Duodenal mucosa (tissue), 2 donors: Measurements from ENCODE around the gene HSF5.

ENCODE experiments used
- H3K27ac ChIP-seq: one replicate; pipeline ENCODE4 v1.7.0; 2013; ENCODE audit warnings: low read depth, low read length
- H3K27me3 ChIP-seq, 2 donors: one replicate each; pipeline ENCODE4 v1.7.0; 2013; ENCODE audit warnings: low read length in 2 of 2, control low read depth in 1 of 2; ENCODE audit not compliant: insufficient read depth in 2 of 2, control insufficient read depth in 1 of 2
- H3K36me3 ChIP-seq, 2 donors: one replicate each; pipeline ENCODE4 v1.7.0; 2013; ENCODE audit warnings: low read length in 2 of 2, control low read depth in 1 of 2; ENCODE audit not compliant: insufficient read depth in 2 of 2, control insufficient read depth in 1 of 2
- H3K4me1 ChIP-seq, 2 donors: one replicate each; pipeline ENCODE4 v1.7.0; 2013; ENCODE audit warnings: low read length in 2 of 2, control low read depth in 1 of 2; ENCODE audit not compliant: insufficient read depth in 2 of 2, control insufficient read depth in 1 of 2
- H3K4me3 ChIP-seq, 2 donors: one replicate each; pipeline ENCODE4 v1.7.0; 2013; ENCODE audit warnings: low read length in 2 of 2, low read depth in 1 of 2
- H3K9ac ChIP-seq, 2 donors: one replicate each; pipeline ENCODE4 v1.7.0; 2013; ENCODE audit warnings: low read length in 2 of 2, low read depth in 1 of 2
- H3K9me3 ChIP-seq, 2 donors: one replicate each; pipeline ENCODE4 v1.7.0; 2013; ENCODE audit warnings: low read length in 2 of 2, control low read depth in 1 of 2; ENCODE audit not compliant: control insufficient read depth in 1 of 2

The HSF5 gene

DNA sequence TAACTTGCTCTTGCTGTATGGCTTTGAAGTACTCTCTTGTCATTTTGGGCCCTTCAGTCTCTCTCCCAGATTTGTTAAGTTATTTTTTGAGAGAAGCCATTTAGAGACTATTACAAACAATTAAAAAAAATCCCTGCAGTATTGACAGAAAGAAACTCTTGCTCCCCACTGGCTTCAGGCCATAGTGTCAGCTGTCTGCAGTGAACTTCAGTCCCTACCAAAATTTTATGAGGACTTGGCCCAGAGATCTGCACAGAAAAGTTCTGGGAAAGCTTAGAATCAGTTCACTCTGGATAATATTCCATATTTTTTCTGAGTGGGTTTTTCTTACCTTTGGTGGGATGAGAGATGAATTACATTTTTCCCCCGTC, 105.4 kb downstream of the HSF5 start:
- no peaks in the 10 kb centered on the region for H3K36me3 ChIP-seq
- H3K27ac ChIP-seq, result no peak overlapping the region
- peaks cover 71 to 73% of the 10 kb centered on the region in 2 donors for H3K4me1 ChIP-seq
- H3K9ac ChIP-seq, result no peak overlapping the region
- H3K4me3 ChIP-seq, result peak overlapping the region in 1 of 2 donors; percentile 9
- no peaks in the 10 kb centered on the region for H3K9me3 ChIP-seq
- H3K27me3 ChIP-seq, result no peaks in the 10 kb centered on the region

DNA sequence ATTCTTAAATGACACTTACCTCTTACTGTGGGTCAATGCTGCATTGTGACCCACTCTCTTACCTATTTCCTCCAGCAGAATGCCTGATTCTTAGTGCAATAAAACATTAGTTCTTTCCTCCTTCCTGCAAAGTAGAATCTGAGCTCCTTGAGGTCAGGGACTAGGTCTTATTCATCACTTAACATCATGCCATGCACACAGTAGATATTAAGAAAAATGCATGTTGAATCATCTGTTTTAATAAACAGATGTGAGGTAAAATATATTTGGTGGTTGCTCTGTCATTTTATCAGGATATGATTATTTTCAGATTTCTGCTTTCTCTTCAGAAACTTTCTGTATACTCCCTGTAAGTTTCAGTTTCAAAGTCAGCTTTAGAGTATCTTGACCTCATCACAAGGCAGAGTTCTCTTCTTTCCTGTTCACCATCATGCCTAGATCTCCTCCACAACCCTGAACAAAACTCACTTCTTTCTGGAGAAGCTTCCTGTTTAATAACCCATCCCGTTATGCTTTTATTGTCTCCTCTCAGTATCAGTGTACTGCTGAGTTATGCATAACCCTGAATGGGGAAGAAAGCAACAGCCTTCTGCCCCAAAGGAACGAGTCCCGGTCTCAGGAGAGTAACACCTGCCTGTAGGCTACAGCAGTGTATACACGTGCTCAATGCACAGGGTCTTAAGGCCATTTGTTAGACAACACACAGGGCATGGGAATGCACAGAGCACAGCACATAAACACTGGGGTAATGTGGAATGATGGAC, 105.9 kb downstream of the HSF5 start:
- H3K9me3 ChIP-seq, result no peaks in the 10 kb centered on the region
- no peaks in the 10 kb centered on the region for H3K27me3 ChIP-seq
- H3K27ac ChIP-seq, result no peak overlapping the region
- H3K9ac ChIP-seq, result no peak overlapping the region
- H3K4me3 ChIP-seq, result peak overlapping the region in 1 of 2 donors; percentile 9
- no peaks in the 10 kb centered on the region for H3K36me3 ChIP-seq
- H3K4me1 ChIP-seq, result peaks cover 70 to 74% of the 10 kb centered on the region in 2 donors

DNA sequence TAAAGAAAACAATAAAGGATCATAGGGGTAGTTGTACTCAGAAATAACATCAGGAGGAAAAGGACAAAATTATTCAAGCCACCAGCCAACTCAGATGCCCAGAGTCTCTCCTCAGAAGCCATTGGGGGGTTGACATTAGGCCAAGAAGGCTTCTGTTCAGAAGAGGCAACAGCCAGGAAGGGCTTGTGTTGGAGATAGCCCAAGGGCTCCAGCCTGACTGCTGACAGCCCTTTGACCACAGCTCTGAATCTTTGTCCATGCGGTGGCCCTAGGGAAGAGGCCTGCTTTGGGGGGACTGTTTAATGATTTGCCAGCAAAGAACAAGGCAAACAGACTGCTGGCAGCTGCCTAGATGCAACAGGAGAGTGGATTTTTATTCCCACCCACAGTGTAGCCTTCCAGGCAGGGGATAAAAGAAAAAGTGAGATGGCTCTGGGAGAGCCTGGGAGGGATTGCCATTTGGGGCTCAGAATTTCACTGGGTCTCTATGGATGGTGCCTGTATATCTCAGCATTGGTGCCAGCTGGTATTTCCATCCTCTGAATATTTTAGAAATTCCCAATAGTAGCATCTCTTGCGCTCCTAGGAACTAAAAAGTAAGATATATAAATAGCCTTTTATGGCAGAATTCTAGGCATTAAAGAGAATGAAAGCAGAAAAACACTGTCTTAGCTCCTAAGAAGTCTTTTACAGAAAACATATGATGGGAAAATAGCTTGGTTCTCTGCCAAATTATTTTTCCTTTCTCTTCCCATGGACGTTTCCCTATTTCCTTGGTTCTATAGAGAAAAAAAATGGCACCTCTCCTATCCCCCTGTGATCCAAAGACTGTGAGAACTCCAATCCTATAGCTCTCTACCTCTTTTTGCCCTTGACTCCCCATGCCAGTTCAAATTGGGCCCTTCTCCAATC, 106.8 kb downstream of the HSF5 start:
- Histone ChIP-seq H3K4me1 (peaks cover 79 to 83% of the 10 kb centered on the region in 2 donors), H3K4me3 (no peak overlapping the region), H3K9ac (no peak overlapping the region), H3K27me3 (no peaks in the 10 kb centered on the region), H3K9me3 (no peaks in the 10 kb centered on the region), H3K27ac (no peak overlapping the region), H3K36me3 (no peaks in the 10 kb centered on the region)

DNA sequence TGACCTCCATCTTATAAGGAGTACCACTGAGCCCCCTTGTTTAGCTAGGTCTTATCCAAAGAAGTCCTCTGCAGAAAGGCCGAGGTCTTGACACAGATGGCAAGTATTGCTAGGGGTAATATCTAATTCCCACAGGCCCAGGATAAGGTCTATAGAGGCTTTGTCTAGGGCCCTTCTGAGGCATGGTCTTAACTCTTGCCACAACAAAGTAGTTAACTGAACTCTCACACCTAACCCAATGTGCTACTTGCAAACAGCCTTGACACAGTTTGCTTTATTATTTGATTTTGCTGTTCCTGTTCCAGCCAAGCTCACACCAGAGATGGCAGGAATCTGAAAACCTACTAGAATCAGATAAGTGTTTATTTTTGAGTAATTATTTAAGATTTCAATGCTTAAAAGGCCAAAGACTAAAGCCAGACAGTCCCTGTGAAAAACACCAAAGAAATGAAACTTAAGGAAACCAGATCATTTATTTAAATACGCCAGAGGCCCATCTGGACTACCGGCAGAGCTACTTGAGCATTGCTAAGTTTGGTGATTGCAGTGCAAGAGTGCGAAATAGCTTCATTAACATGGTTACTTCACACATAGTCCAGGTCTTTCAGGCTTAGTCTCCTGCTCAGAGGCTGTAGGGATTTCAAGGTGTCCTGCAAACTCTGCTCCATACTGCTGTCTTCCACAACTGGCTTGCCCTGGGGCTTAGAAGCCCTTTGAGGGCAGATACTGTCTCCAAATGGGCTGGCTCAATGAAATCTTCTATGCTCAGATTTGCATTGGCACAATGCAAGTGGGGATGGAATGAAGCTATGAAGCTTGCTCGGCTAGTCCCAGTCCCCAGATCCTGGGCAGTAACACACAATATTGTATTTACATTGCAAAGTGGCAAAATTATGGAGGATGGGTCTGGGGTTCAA, 107.7 kb downstream of the HSF5 start:
- Histone ChIP-seq H3K36me3 (no peaks in the 10 kb centered on the region), H3K4me1 (peaks cover 83 to 89% of the 10 kb centered on the region in 2 donors), H3K9ac (no peak overlapping the region), H3K27ac (no peak overlapping the region), H3K9me3 (no peaks in the 10 kb centered on the region), H3K27me3 (no peaks in the 10 kb centered on the region), H3K4me3 (no peak overlapping the region)

DNA sequence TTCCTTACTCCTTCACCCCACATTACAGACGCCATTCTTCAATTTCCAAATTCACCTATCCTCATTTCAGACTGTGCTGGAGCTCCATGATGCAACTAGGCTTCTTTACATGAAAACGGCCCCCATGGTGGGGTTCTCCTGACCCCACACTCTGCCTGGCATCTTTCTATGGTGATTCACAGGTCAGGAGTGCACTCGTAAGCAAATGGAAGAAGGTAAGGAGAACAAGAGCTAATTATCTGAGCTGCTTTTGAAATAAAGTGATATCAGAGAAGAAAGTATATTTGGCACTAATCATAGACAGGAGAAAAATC, 108.7 kb downstream of the HSF5 start:
- Histone ChIP-seq H3K4me1 (peaks cover 84 to 89% of the 10 kb centered on the region in 2 donors), H3K9me3 (no peaks in the 10 kb centered on the region), H3K4me3 (no peak overlapping the region), H3K27ac (no peak overlapping the region), H3K9ac (no peak overlapping the region), H3K27me3 (no peaks in the 10 kb centered on the region), H3K36me3 (no peaks in the 10 kb centered on the region)

DNA sequence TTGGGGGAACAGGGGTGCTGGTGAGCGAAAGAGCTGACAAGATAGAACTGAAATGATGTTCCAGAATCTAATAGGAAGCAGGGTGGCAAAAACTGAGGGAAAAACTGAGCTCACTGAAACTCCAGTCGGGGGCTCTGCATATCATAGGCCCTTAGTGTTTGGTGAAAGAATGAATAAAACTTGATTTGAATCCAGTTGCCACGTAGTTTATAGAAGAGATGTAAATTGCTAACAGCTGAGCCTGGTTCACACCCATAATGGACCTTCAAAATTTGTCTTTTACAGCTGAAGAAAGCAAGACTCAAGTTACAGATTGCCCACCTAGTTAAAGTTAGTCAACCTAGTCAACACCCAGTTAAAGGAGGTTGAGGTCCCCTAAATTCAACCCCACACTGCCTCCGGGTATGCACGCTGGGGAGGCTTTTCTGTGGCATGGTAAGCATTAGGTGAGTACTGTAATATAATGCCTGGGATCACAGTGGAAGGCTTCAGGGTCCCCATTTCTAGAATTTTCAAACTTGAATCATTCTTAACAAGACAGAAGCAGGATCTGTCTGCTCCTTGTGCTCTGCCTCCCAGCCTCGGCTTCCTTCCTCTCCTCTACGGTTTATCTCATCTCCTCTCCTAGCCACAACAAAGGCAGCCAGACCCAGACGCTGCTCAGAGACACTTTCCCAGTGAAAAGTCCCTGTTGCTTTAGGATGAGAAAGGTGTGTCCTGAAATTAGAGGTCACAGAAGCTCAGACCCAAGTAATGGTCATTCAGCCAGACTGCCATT, 109.3 kb downstream of the HSF5 start:
- H3K36me3 ChIP-seq, result no peaks in the 10 kb centered on the region
- H3K4me3 ChIP-seq, result no peak overlapping the region
- no peak overlapping the region for H3K27ac ChIP-seq
- H3K27me3 ChIP-seq, result no peaks in the 10 kb centered on the region
- H3K9ac ChIP-seq, result no peak overlapping the region
- H3K9me3 ChIP-seq, result no peaks in the 10 kb centered on the region
- H3K4me1 ChIP-seq, result peaks cover 79 to 83% of the 10 kb centered on the region in 2 donors

DNA sequence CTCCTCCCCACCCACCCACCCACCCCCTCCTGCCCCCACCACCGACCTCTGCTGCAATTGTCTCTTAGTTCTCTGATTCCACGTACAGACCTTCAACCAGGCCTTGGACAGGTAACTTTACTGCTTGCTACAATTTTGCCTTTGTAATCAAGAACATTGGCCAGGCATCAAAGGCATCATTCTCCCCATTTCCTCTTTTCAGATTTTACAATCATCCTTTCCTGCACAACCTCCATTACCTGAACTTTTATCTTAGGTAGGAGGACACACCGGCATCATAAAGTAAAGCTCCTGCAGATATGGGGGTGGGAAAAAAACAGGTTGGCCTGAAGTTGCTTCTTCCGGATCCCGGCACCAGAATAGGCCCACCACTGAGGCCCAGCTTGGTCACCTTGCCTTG, 110.5 kb downstream of the HSF5 start:
- H3K27ac ChIP-seq, result no peak overlapping the region
- peaks cover 69 to 75% of the 10 kb centered on the region in 2 donors for H3K4me1 ChIP-seq
- H3K36me3 ChIP-seq, result peaks cover 0 to 7% of the 10 kb centered on the region in 2 donors
- no peak overlapping the region for H3K4me3 ChIP-seq
- no peaks in the 10 kb centered on the region for H3K27me3 ChIP-seq
- H3K9ac ChIP-seq, result no peak overlapping the region
- no peaks in the 10 kb centered on the region for H3K9me3 ChIP-seq

DNA sequence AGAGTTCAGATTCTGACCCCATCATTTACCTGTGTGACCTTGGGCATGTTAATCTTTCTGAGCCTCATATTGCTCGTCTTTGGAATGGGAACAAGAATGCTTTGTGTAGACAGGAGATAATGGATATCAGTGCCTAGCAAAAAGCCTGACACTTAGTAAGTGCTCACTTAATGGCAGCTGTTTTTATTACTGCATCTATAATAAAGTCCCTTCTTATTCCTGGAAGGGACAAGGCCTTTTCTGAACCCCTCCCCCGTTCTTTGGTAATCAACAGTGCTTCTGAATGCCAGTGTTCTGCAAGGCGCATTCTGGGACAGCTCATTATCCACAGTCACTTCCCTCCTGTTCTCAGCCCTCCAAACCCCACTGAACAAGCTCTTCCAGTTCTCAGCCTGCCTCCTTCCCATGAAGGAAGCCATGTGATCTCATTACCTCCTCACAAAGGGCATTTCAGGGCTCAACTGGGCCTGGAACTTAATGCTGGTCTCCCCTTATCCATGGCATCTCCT, 111.1 kb downstream of the HSF5 start:
- Histone ChIP-seq H3K4me1 (peaks cover 69 to 75% of the 10 kb centered on the region in 2 donors), H3K36me3 (peaks cover 5 to 11% of the 10 kb centered on the region in 2 donors), H3K9ac (no peak overlapping the region), H3K4me3 (peak overlapping the region in 1 of 2 donors; percentile 9), H3K27me3 (no peaks in the 10 kb centered on the region), H3K27ac (no peak overlapping the region), H3K9me3 (no peaks in the 10 kb centered on the region)

DNA sequence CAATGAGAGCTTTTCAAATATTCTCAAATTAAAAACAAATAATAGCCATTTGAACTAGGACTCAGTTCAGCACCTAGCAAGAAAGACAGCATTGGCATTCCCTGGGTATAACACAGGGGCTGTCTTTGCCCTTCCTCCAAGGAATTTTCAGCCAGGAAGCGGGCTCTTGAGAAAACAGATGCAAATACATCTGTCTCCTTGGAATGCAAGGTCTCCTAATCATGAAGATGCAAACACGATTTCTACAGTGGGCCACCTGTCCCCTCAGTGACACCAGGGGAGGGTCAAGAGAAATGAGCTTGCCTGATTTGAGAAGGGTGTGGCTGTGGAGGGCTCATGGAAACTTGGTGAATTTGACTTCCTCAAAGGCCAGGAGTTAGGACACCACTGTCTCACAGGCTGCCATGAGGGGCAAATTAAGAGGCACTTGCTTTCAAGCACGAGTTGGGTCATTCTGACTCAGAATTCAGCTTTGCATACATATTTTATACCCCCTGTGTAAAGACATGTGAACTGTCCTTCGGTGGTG, 111.7 kb downstream of the HSF5 start:
- H3K9me3 ChIP-seq, result no peaks in the 10 kb centered on the region
- H3K36me3 ChIP-seq, result peaks cover 5 to 11% of the 10 kb centered on the region in 2 donors
- no peak overlapping the region for H3K4me3 ChIP-seq
- peaks cover 65 to 75% of the 10 kb centered on the region in 2 donors for H3K4me1 ChIP-seq
- no peaks in the 10 kb centered on the region for H3K27me3 ChIP-seq
- no peak overlapping the region for H3K27ac ChIP-seq
- no peak overlapping the region for H3K9ac ChIP-seq
